Measurements from ENCODE around the gene AGK. TPM values are rescaled to one million over a fixed set of nuclear protein-coding genes. Genes with fewer than 3 reads are reported as not detected.

The AGK gene
- total RNA-seq, 1 experiment from 2014 or later: 42.2 TPM

- DNase-seq (ENCODE audit: low read depth): peak; percentile 5
Observed at GRCh38 chr7:141704741-141705140, 153.5 kb downstream of the AGK start.

Other genes starting within 250 kb of the AGK start
- gene DENND11, start 150.8 kb downstream of the AGK start, total RNA-seq (2014; rRNA removed; shearing (Covaris generic)): 8.1 and 10.7 TPM in 2 replicates
- not detected in 2 replicates for gene WEE2, start 156.9 kb downstream of the AGK start, total RNA-seq (2014; rRNA removed; shearing (Covaris generic))
- 320 and 374 TPM in 2 replicates for gene SSBP1, start 186.9 kb downstream of the AGK start, total RNA-seq (2014; rRNA removed; shearing (Covaris generic))
- not detected in 2 replicates for gene TAS2R3, start 212.7 kb downstream of the AGK start, total RNA-seq (2014; rRNA removed; shearing (Covaris generic))
- 0.20 TPM in 1 of 2 replicates, not detected in the other for gene TAS2R4, start 225.3 kb downstream of the AGK start, total RNA-seq (2014; rRNA removed; shearing (Covaris generic))
- gene TAS2R5, start 238.8 kb downstream of the AGK start, total RNA-seq (2014; rRNA removed; shearing (Covaris generic)): 0.30 TPM in 1 of 2 replicates, not detected in the other

Measured in M059J (cell line).